DND-41 (cell line): Measurements from ENCODE around the gene NR2F1-AS1.

Experiments
- ATAC-seq: fragments of 200-7000 bp; cut with Tn5 transposase; 3 replicates; pipeline ENCODE4 v1.9.1; 2021; ENCODE audit warnings: low read depth; ENCODE audit not compliant: insufficient read depth
- DNase-seq: peaks from one replicate; pipeline ENCODE4 v3.0.0-alpha.2; 2020
- H2AFZ ChIP-seq: 2 replicates; pipeline ENCODE4 v1.6.0; 2012; ENCODE audit warnings: low read depth, low read length
- H3K27ac ChIP-seq: 2 replicates; pipeline ENCODE4 v1.5.1; 2012; ENCODE audit warnings: low read length, inconsistent platforms
- H3K27me3 ChIP-seq: fragments of 200-600 bp; sonication (generic); 2 replicates; pipeline ENCODE4 v1.6.0; 2012; ENCODE audit warnings: low read length, mild to moderate bottlenecking, inconsistent platforms; ENCODE audit not compliant: insufficient read depth, poor library complexity
- H3K36me3 ChIP-seq: 2 replicates; pipeline ENCODE4 v1.5.1; 2012; ENCODE audit warnings: low read length, inconsistent platforms; ENCODE audit not compliant: insufficient read depth
- H3K4me1 ChIP-seq: 2 replicates; pipeline ENCODE4 v1.5.1; 2012; ENCODE audit warnings: mild to moderate bottlenecking, low read length; ENCODE audit not compliant: insufficient read depth
- H3K4me2 ChIP-seq: 2 replicates; pipeline ENCODE4 v1.6.0; 2012; ENCODE audit warnings: mild to moderate bottlenecking, moderate library complexity, low read length, inconsistent platforms; ENCODE audit not compliant: insufficient read depth
- H3K4me3 ChIP-seq, 2 experiments: fragments of 200-600 bp in 1 of 2; shearing (Covaris generic) in 1 of 2; 2 replicates each; pipeline ENCODE4 v1.5.1; 2012 to 2016; ENCODE audit warnings: inconsistent platforms in 2 of 2, low read length in 2 of 2, mild to moderate bottlenecking in 2 of 2, low read depth in 1 of 2, moderate library complexity in 1 of 2
- H3K79me2 ChIP-seq: 2 replicates; pipeline ENCODE4 v1.6.0; 2012; ENCODE audit warnings: low read length, inconsistent platforms; ENCODE audit not compliant: insufficient read depth
- H3K9ac ChIP-seq: 2 replicates; pipeline ENCODE4 v1.6.0; 2012; ENCODE audit warnings: low read depth, mild to moderate bottlenecking, inconsistent platforms, low read length, moderate library complexity
- H3K9me3 ChIP-seq: 2 replicates; pipeline ENCODE4 v1.5.1; 2012; ENCODE audit warnings: low read length, moderate library complexity, mild to moderate bottlenecking, inconsistent platforms; ENCODE audit not compliant: insufficient read depth, severe bottlenecking
- H4K20me1 ChIP-seq: 2 replicates; pipeline ENCODE4 v1.6.0; 2012; ENCODE audit warnings: low read length; ENCODE audit not compliant: insufficient read depth
- CTCF ChIP-seq: IDR thresholded peaks from 2 replicates; pipeline ENCODE4 v1.5.1; 2012; ENCODE audit warnings: borderline replicate concordance, low read length, moderate library complexity, mild to moderate bottlenecking; ENCODE audit not compliant: poor library complexity, severe bottlenecking; ENCODE audit errors: extremely low read depth
- EZH2 ChIP-seq: IDR thresholded peaks from 3 replicates; pipeline ENCODE4 v1.6.1; 2012; ENCODE audit warnings: borderline replicate concordance, low read depth, mild to moderate bottlenecking, moderate library complexity, low read length, inconsistent platforms; ENCODE audit not compliant: severe bottlenecking

Gene NR2F1-AS1

GRCh38 chr5:93571114-93571949 is 9.7 kb downstream of the NR2F1-AS1 start:
- DNase-seq (no peak), ATAC-seq (no peak)
- H3K9me3 ChIP-seq, result no peaks in the 10 kb centered on the region
- H3K79me2 ChIP-seq, result no peaks in the 10 kb centered on the region
- H4K20me1 ChIP-seq, result no peaks in the 10 kb centered on the region
- H3K4me1 ChIP-seq, result no peaks in the 10 kb centered on the region
- H3K27ac ChIP-seq, result no peak overlapping the region
- H2AFZ ChIP-seq, result no peak overlapping the region
- TF ChIP-seq EZH2 (no peak), CTCF (no peak)
- H3K36me3 ChIP-seq, result no peaks in the 10 kb centered on the region
- no peak overlapping the region for H3K4me3 ChIP-seq
- H3K9ac ChIP-seq, result no peak overlapping the region
- no peak overlapping the region for H3K4me2 ChIP-seq
- peaks cover 8% of the 10 kb centered on the region for H3K27me3 ChIP-seq

GRCh38 chr5:93570294-93571113 is 10.5 kb downstream of the NR2F1-AS1 start:
- H3K79me2 ChIP-seq, result no peaks in the 10 kb centered on the region
- no peak for TF ChIP-seq CTCF
- TF ChIP-seq EZH2, result no peak
- no peaks in the 10 kb centered on the region for H3K9me3 ChIP-seq
- no peak overlapping the region for H3K4me2 ChIP-seq
- H3K36me3 ChIP-seq, result no peaks in the 10 kb centered on the region
- ATAC-seq, result no peak
- H3K4me3 ChIP-seq, result no peak overlapping the region
- no peak overlapping the region for H3K9ac ChIP-seq
- H4K20me1 ChIP-seq, result no peaks in the 10 kb centered on the region
- no peak overlapping the region for H2AFZ ChIP-seq
- no peak overlapping the region for H3K27ac ChIP-seq
- H3K4me1 ChIP-seq, result no peaks in the 10 kb centered on the region
- H3K27me3 ChIP-seq, result peaks cover 5% of the 10 kb centered on the region
- no peak for DNase-seq

GRCh38 chr5:93569300-93570160 is 11.5 kb downstream of the NR2F1-AS1 start:
- Histone ChIP-seq H3K4me3 (no peak overlapping the region), H3K4me2 (no peak overlapping the region), H3K36me3 (no peaks in the 10 kb centered on the region), H3K27ac (no peak overlapping the region), H3K79me2 (no peaks in the 10 kb centered on the region), H3K4me1 (no peaks in the 10 kb centered on the region), H2AFZ (no peak overlapping the region), H4K20me1 (no peaks in the 10 kb centered on the region), H3K9me3 (no peaks in the 10 kb centered on the region), H3K27me3 (peaks cover 5% of the 10 kb centered on the region), H3K9ac (no peak overlapping the region)
- ATAC-seq (no peak), DNase-seq (no peak)
- TF ChIP-seq EZH2, result no peak
